HuH-7 (cell line): ENCODE measurements around the gene GNAT3.

Experiments used
- DNase-seq: peaks from one replicate; pipeline ENCODE4 v3.0.0; 2011; ENCODE audit warnings: low spot score

Gene GNAT3

DNA sequence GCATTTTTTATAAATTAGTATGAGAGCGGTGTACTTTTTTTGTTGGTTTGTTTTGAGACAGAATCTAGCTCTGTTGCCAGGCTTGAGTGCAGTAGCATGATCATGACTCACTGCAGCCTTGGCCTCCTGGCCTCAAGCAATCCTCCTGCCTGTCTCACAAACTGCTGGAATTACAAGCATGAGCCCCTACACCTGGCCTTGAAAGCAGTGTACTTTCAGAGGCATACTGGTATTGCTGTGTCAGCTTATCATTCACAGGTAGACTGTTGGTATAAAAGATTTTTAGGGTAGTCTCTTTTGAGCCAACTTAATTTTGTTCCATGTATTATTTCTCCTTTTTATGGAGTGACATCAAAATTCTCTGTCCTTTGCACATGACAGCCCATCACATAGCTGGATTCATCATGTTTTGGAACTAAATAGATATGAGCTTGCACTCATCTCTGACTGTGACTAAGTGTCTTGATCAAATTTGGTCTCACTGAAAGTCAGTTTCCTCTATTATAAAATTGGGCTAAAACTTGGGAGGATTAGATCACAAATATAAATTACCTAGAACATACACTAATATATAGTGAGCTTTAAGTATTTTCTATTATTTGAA is 12.4 kb downstream of the GNAT3 start:
- no peak for DNase-seq

DNA sequence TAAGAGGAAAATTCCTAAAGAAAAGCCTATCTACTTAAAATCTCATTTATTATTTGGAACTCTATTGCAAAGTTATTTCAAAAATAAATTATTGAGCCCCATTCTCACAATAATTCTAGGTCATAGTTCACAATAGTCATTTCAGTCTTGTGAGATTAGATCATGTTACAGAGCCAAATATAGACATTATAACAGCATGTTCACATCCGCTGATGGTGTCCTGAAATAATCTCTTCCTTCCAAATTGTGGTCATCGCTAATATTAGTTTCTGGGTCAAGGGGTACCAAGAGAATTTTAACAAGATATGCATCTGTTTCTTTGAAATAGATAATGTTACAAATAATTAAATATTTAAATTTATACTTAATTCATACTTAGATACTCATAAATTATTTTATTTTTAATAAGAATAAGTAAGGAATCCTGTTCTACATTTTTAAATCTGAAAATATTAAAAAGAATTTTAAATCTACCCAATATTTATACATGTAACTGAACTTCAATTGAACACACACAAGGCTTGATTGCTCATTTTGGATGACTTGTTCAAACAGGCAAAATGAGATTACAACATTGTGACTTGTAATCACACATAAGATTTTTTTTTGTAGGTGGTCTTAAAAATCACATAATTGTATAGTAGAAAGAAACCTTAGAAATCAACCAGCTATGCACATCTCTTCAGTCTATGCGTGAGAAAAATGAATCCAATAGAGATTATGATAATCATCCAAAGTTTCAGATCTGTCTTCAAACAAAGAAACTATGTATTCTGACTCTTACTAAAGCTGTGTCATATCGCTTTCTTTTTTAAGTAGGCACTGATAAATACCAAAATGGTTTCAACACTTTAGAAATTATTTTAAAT is 13.1 kb downstream of the GNAT3 start:
- no peak for DNase-seq

DNA sequence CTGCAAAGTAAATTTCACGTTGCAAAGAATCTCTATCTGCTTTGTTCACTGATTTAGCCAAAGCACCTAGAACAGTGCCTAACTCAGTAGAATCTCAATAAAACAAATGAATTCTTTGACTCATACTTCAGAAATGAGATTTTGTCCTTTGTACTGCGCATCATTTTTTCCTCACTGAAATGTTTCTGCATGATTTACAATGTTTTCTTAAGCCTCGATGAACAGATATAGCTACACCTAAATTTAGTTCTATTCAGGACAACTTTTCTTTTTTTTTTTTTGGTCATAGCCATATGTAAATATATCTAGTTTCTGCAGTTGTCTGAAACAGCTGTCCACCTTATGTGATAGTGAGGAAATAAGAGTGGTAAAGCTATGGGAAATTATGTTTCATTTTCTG is 15.3 kb downstream of the GNAT3 start:
- no peak for DNase-seq

DNA sequence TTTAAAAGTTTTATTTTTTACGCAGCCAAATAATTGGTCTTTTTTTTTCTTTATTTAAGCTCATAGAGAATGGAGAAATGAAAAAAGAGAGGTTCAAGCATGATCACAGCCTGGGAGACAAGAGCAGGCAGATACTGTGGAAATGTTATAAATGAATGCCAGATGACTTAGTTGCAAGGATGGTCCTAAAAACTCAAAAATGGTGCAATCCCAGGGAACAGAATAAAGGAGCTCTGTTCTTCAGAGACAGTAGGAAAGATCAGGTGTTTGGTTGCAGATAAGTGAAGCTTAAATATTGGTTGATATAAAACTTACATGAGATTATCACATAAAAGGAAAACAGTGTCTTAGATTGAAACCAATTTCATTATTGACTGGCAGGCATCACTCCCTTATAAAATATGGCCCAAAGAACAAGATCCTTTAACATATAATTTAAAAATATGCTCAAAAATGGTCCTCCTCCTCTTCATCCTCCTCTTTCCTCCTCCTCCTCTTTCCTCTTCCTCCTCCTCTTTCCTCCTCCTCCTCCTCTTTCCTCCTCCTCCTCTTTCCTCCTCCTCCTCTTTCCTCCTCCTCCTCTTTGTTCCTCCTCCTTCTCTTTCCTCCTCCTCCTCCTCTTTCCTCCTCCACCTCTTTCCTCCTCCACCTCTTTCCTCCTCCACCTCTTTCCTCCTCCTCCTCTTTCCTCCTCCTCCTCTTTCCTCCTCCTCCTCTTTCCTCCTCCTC is 18.6 kb downstream of the GNAT3 start:
- no peak for DNase-seq

DNA sequence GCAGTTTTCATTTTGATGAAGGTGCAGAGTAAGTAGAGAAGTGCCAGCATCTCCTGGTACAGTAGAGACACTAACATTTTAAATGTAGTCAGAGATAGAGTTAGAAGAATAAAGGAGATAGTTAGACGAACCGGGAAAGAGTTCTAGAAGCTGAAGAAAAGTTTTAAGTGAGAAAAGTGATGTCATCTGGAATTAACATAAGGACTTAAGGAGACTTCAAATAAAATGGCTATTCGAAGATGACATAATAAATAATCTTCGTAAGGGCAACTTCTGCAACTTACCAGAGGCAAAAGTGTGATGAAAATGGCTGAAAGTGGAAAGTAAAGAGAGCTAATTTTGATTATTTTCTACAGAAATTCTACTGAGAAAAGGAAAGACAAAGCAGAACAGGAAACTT is 20.4 kb downstream of the GNAT3 start:
- no peak for DNase-seq

DNA sequence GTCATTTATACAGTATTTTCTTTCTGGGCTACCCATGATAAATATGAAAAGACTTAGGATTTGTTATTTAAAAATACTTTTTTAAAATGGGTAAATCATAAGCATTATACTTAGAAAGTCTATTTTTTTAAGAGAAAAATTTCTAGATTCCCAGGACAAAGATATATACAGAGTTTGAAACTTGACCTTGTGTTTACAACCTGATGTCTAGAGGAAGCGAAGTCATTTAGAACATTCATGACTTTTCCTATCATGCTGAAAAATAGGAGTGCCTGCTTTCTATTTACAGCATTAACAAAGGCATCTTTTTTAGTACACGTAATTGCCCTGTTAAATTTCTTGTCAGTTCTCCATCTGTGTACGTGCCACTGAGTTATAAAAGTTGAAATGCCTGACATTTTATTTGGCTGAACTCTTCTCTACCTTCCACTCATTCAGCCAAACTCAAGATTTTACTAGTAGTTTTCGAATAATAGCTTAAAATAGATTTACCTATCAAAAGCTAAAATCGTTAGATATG is 23.0 kb downstream of the GNAT3 start:
- DNase-seq, result no peak

DNA sequence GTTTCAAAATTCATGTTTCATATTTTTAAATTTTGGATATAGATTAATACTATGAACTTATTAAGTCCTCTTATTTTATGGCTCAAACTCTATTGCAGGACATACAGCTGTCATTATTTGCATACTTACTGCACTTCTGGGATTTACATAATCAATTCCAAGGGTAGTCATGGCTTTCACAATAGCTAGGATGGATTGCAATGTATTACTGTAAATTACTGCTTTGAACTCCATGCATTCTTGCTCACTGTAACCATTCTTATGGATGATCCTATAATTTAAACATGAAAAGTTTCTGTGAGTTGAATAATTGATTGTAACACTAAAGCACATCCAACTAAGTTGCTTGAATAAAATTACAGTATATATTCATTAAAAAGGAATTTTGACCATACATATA is 23.5 kb downstream of the GNAT3 start:
- DNase-seq, result no peak

DNA sequence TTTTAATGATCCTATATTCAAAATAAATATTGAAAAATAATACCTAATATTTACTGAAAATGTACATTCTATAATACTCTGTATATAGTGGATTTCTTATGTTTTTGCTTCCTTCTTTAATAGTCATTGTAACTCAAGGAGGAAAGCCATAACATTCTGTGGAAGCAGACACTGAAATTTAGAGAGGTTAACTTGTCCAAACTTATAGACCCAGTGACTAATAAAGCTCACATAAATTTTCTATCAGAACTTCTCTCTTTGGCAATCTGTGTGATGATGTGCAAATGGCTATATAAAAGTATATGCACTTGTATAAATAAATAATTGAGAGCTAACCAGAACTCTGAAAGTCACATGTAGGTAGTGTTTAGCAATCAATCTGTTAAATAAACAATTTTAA is 26.1 kb downstream of the GNAT3 start:
- DNase-seq, result no peak

DNA sequence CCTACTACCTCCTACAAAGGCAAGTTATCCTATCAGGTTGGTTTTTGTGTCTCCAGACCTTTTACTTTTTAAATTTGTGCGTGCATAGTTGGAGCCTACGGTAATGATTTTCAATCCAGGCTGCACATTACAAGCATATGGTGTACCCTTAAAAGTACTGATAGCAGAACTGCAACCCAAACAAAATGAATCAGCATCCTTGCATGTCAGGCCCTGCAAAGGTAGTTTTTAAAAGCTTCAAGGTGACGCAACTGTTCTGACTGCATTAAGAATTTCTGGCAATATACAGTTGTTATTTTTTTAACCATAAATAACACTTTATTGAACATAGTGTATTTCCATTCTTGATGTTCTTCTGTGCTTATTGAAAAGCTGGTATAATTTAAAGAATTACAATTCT is 28.9 kb downstream of the GNAT3 start:
- no peak for DNase-seq

DNA sequence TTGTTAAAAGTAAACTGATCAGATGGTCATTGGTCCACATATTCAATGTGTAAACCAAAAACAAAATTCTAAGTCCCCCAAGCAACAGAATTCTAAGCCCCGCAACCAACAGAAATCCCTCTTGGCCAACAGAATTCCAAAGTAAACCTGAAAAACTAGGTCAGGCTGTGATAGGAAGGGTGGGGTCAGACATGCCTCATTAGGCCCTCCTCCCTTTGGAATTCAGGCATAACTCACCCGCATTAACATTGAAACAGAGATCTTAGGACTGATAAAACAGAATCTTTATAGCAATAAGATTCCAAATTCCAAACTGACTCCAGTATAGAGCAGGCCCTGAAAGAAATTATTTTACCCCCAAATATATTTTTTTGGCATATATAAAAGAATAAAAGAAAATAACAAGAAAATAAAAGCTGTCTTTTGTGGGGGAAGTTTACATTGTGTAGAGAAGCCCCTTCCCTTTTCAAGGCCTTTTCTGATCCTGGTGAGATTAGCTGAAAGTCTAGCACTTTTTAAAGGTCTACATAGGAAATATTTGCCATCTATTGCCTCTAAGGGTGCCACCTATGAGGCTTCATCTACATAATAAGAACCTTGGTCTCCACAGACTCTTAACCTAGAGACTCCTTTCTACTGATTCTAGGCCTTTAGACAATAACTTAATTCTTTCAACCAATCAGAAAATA is 30.5 kb downstream of the GNAT3 start:
- no peak for DNase-seq

DNA sequence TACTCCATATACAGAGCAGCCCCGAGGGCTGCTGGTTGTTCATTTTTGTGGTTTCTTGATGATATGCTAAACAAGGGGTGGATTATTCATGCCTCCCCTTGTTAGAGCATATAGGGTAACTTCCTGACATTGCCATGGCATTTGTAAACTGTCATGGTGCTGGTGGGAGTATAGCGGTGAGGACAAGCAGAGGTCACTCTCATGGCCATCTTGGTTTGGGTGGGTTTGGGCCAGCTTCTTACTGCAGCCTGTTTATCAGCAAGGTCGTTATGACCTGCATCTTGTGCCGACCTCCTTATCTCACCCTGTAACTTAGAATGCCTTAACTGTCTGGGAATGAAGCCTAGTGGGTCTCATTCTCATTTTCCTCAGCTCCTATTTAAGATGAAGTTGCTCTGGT is 31.3 kb downstream of the GNAT3 start:
- no peak for DNase-seq

DNA sequence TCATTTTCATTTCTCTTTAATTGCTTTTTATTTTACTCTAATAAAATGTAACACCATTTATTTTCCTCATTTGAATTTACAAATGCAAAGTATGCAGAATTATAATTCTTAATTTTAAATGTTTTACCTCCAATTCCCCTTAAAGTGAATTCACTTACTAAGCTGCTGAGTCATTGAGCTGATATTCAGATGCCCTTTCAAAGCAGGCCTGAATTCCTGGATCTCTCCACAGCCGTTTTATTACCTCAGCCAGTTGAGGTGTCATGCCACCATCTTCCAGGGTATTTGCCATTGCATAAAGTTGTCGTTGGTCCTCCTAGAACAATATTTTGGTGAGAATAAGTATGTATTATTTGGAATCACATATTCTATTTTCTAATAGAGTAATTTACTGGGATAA is 33.2 kb downstream of the GNAT3 start:
- DNase-seq, result no peak

DNA sequence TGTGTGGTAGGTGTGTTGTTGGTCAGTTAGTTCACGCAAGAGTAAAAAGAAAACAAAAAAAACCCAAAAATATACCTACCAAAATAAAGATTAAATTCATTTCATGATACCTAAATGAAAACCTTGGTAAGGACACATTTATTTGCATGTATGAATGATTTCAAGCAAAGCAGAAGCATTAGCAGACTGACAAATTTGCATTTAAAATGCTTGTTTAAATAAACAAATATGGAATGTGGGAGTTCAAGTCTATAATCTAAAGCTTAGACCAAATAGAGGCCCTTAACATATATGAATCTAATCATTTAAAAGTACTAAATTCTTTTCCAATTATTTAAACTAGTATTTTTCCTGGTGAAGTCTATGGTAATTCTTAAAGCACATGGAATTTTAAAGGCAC is 35.8 kb downstream of the GNAT3 start:
- DNase-seq, result no peak

DNA sequence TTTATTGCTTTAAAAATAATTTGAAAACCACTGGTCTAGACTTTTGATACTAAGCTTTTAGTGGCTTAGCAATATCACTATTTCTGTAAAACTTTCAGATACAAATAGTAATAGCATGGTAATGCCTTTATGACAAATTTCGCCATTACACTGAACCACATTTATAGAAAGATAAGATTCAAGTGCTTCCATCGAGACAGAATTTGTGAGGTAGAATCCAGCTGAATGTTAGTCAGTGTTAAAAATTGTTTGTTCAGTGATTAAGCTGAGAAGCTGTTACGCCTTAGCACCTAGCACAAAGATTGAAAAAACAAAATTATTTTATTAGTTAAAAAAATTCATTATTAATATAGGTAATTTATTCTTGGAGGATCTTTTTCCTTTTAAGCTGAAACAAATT is 36.5 kb downstream of the GNAT3 start:
- DNase-seq, result no peak

DNA sequence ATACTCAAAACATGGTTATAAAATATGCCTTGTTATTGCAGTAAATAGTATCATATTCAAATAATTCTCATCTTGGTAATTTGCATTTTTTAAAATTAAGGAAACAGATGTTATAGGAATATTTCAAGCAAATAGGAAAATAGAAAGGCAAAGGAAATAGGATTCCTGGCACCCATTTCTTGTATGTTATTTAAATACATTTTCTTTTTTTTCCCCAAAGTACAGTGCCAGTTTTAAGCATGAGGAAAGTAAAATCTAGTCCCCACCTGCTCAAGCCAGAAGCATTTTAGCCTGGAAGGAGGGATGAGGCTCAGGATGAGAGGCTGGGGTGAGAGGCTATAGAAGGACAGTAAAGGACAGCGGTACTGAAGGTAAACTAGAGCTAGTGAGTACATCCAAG is 38.1 kb downstream of the GNAT3 start:
- no peak for DNase-seq

DNA sequence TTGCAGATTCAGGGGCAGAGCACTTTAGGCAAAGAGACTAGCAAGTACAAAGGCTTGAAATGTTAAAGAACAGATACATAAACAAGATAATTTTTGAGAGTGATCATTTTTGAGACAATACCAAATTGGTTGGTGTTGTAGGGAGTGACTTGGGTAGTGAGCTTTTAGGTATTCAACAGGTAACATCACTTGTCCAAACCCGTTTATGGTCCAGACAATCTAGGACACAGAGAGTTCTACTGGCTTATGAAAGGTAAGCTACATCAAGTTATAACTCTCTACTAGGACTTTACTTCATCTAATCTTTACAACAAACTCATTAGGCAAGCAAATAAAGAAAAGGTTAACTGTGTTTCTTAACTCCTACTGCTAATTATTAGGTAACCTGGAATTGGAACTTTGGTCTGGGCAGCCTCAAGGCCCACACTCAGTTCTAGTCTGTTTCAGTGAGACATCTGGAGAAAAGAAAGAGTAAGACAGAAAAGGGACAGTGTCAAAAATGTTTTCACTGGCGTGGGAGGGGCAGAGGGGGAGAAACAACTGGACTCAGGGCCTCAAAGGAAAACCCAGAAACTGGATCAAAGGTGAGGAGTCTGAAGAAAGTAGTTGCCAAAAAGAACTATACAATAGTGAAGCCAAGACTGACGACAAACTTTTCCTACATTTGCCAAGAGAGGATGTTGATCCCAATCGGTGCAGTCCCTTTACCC is 39.2 kb downstream of the GNAT3 start:
- no peak for DNase-seq

DNA sequence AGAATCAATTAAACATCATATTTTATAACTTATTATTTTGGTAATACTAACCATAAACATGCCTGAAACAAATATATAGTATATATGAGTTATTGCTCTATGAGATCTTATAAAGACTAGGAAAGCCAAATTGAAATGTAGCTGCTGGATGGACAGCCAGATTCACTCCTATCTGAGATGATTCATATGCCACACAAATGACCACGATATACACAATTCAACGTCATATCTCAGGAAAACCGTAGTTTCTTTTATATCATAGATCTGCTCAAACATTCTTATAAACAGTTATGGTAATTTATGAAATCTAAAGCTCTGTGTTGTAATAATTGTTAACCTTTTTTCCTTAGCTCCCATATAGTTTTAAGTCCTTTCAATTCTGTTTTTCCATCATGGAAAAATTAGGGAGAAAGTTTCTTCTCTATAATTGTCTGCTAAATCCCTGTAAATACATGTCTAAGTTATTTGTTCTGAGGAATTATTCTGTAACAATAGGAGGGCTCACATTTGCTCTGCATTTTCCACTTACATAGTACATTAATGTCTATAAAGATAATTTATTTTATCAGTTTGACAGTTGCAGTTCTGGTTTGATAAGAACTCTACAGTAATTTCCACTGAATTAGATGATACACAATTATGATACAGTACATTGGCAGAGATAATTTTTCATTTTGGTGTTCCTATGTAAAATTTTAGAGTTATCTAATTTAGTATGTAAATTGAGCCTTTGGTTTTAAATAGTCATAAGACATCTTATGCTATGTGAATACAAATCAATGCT is 42.7 kb downstream of the GNAT3 start:
- DNase-seq, result no peak

DNA sequence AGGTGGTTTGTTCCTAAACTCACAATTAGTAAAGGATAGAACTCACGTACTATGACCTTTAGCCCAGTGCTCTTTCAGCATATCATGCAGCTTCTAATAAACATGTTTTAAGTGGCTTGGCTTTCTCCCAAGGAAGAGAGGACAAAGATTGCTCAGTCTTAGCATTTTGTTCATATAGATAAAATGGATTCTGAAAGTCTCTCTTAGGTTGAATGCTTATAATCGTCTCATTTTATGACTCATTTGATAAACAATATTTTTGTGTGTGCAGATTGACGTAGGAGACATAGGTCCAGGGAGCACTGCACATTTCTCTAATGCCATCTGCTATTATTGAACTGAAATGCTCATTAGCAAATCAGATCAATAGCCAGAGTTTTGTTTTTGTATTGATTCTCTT is 44.8 kb downstream of the GNAT3 start:
- DNase-seq, result no peak

DNA sequence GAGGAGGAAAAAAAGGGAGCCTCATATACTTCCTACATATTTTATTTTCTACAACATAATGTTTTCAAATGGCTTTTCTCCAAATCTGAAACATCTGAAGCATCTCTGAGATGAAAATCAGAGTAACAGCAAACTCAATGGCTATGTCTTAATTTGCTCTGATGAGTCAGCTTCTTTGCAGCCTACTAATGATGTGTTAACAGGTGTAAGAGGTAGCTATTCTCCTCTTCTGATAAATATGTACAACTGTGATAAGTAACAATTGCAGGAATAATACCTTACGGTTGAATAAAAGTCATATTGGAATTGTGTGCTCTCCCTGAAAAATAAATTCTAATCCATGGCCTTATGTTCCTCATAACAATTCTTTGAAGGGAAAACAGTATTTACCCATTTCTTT is 45.2 kb downstream of the GNAT3 start:
- no peak for DNase-seq

DNA sequence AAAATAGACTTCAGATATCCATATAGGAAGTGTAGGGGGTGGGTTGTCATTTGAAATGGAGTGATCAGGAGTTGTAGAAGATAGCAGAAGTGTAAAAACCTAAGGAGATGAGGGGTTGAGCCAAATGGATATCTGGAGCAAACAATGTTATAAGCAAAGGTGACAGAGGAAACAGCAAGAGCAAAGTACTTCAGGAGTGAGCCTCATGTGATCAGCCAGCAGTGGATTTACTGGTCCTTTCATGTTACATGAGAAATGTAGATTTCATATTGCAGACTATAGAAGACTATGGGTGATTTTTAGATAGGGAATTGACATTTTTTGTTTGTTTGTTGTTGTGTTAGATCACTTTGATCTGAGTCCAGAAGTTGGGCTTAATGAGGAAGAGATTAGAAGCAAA is 47.7 kb downstream of the GNAT3 start:
- DNase-seq, result no peak
